CD14-positive monocyte (primary cell): ENCODE data around the gene MAPK1IP1L. TPM values are rescaled to one million over a fixed set of nuclear protein-coding genes. Genes with fewer than 3 reads are reported as not detected.
"Not testable (repeated sequence)": the region's sequence is repeated elsewhere in the genome, so short reads cannot be mapped to it uniquely, and the experiment has no call there.

ENCODE experiments used
- DNase-seq, 3 donors: peaks; one replicate each; pipeline ENCODE4 v3.0.0-alpha.2; 2011 to 2022
- H2AFZ ChIP-seq: 2 replicates; pipeline ENCODE4 v1.6.0; 2012; ENCODE audit warnings: mild to moderate bottlenecking, low read depth, low read length, inconsistent platforms; ENCODE audit not compliant: insufficient read depth, poor library complexity, severe bottlenecking
- H3K27ac ChIP-seq, 2 donors: 1 replicate in 1 of 2; 2 replicates in 1 of 2; pipeline ENCODE4 v1.5.1; 2012 to 2013; ENCODE audit warnings: low read length in 2 of 2, control low read depth in 1 of 2, inconsistent platforms in 1 of 2, low read depth in 1 of 2, mild to moderate bottlenecking in 1 of 2
- H3K27me3 ChIP-seq, 2 donors: one replicate each; pipeline versions ENCODE4 v1.6.0 to v1.6.1; 2011 to 2013; ENCODE audit warnings: low read length in 2 of 2; ENCODE audit not compliant: control insufficient read depth in 2 of 2, insufficient read depth in 2 of 2
- H3K36me3 ChIP-seq, 2 donors: replicated peaks in 1 of 2; 1 replicate in 1 of 2; 2 replicates in 1 of 2; pipeline versions ENCODE4 v1.5.1 to v1.6.1; 2012 to 2013; ENCODE audit warnings: low read length in 2 of 2, control low read depth in 1 of 2, inconsistent platforms in 1 of 2, mild to moderate bottlenecking in 1 of 2; ENCODE audit not compliant: insufficient read depth in 2 of 2, control insufficient read depth in 1 of 2
- H3K4me1 ChIP-seq, 2 donors: 1 replicate in 1 of 2; 2 replicates in 1 of 2; pipeline versions ENCODE4 v1.5.1 to v1.6.1; 2012 to 2013; ENCODE audit warnings: low read length in 2 of 2, control low read depth in 1 of 2, inconsistent platforms in 1 of 2, mild to moderate bottlenecking in 1 of 2, moderate library complexity in 1 of 2; ENCODE audit not compliant: insufficient read depth in 2 of 2, control insufficient read depth in 1 of 2
- H3K4me2 ChIP-seq: replicated peaks from 2 replicates; pipeline ENCODE3; 2012; ENCODE audit warnings: low read length, moderate library complexity, mild to moderate bottlenecking; ENCODE audit not compliant: poor library complexity, severe bottlenecking; ENCODE audit errors: extremely low read depth
- H3K4me3 ChIP-seq, 3 experiments: fragments of 200-600 bp in 1 of 3; sonication (generic) in 1 of 3; replicated peaks in 1 of 3; 1 replicate in 2 of 3; 2 replicates in 1 of 3; pipeline ENCODE4 v1.5.1; 2011 to 2013; ENCODE audit warnings: low read length in 3 of 3, mild to moderate bottlenecking in 3 of 3, control low read depth in 2 of 3, low read depth in 2 of 3, inconsistent platforms in 1 of 3, moderate library complexity in 1 of 3
- H3K79me2 ChIP-seq: 2 replicates; pipeline ENCODE4 v1.6.0; 2012; ENCODE audit warnings: mild to moderate bottlenecking, control low read depth, inconsistent platforms, low read length, moderate library complexity; ENCODE audit not compliant: insufficient read depth
- H3K9ac ChIP-seq: 2 replicates; pipeline ENCODE4 v1.6.0; 2017; ENCODE audit warnings: low read length, mild to moderate bottlenecking; ENCODE audit not compliant: insufficient read depth, poor library complexity, severe bottlenecking
- H3K9me3 ChIP-seq, 2 donors: replicated peaks in 1 of 2; 1 replicate in 1 of 2; 2 replicates in 1 of 2; pipeline versions ENCODE4 v1.5.1 to v1.6.1; 2012 to 2013; ENCODE audit warnings: low read length in 2 of 2, control low read depth in 1 of 2; ENCODE audit not compliant: control insufficient read depth in 1 of 2, insufficient read depth in 1 of 2
- H4K20me1 ChIP-seq: 2 replicates; pipeline ENCODE4 v1.6.0; 2012; ENCODE audit warnings: mild to moderate bottlenecking, low read length, control low read depth, moderate library complexity; ENCODE audit not compliant: insufficient read depth
- H3K27ac Mint-ChIP-seq, 7 donors: one replicate each; pipeline ENCODE4 v1.8.0; 2020; ENCODE audit warnings: mild to moderate bottlenecking in 7 of 7, mixed read lengths in 7 of 7, moderate library complexity in 6 of 7, inconsistent platforms in 2 of 7
- H3K27me3 Mint-ChIP-seq, 3 donors: one replicate each; pipeline ENCODE4 v1.8.0; 2021 to 2022; ENCODE audit warnings: low read depth in 3 of 3, mild to moderate bottlenecking in 3 of 3, mixed read lengths in 3 of 3, moderate library complexity in 3 of 3, inconsistent platforms in 1 of 3
- H3K36me3 Mint-ChIP-seq, 2 donors: one replicate each; pipeline ENCODE4 v1.8.0; 2020; ENCODE audit warnings: mixed read lengths in 2 of 2, inconsistent platforms in 1 of 2, mild to moderate bottlenecking in 1 of 2
- H3K4me1 Mint-ChIP-seq: one replicate; pipeline ENCODE4 v1.8.0; 2020; ENCODE audit warnings: mild to moderate bottlenecking, mixed read lengths
- H3K4me3 Mint-ChIP-seq, 2 donors: one replicate each; pipeline ENCODE4 v1.8.0; 2020; ENCODE audit warnings: mild to moderate bottlenecking in 2 of 2, mixed read lengths in 2 of 2, moderate library complexity in 1 of 2
- H3K9me3 Mint-ChIP-seq, 7 donors: one replicate each; pipeline ENCODE4 v1.8.0; 2020 to 2022; ENCODE audit warnings: mixed read lengths in 7 of 7, mild to moderate bottlenecking in 6 of 7, moderate library complexity in 6 of 7, inconsistent platforms in 2 of 7
- WGBS: methylation state at CpG from one replicate; pipeline ENCODE4 v1.1.5; 2013; ENCODE audit warnings: missing lambda C conversion rate; ENCODE audit not compliant: insufficient coverage; 5-methylcytosine and 5-hydroxymethylcytosine counted together
- intact Hi-C, 2 donors: fragments of 100-400 bp; cut with micrococcal nuclease; formaldehyde crosslinking; loops; one replicate each; pipeline versions ENCODE4 v1.15.0 to v1.15.1; 2023
- polyA plus RNA-seq, 3 donors: library from polyadenylated mRNA; depleted of rRNA in 1 of 3; unstranded in 2 of 3; stranded (reverse) in 1 of 3; fragments of 300-500 nt in 2 of 3; fragments of >200 nt in 1 of 3; fragmentation: Illumina TruSeq in 2 of 3; gene quantifications; 1 replicate in 2 of 3; 2 replicates in 1 of 3; pipeline ENCODE4 v1.2.3, GENCODE V29; 2012 to 2021
- TF ChIP-seq, protein P1 (sequence below): fragments of 200-600 bp; IDR thresholded peaks from one replicate; pipeline ENCODE4 v1.8.0; 2022; ENCODE audit warnings: antibody characterized with exemption, mild to moderate bottlenecking

The MAPK1IP1L gene
- polyA plus RNA-seq, 3 donors = 44.8 to 89.8 (median 67.8) TPM

DNA sequence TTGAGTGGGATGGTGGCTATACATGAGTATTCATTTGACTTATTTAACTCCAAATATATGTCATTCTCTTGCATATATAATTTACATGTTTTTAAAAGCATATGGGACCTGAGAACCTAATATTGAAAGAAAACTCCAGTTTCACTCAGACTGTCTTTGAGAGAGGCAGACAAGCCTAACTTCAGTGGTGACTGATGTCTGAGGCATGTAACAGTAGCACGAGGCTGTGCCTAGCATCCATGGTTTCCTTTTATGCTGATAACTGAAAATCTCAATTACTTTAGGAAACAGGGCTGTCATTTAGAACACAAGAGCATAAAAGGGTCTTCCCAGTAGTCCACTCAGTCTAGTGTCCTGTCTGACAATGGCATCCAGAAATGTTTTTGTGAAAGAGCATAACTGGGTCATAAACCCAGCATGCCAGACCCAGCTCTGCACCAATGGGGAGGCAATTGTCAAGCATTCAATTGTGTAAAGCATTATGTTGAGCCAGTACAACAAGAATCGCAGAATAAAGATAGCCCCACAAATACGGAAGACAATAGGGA is 24.3 kb downstream of the MAPK1IP1L start:
- peaks cover 0 to 2% (median 0%) of the 10 kb centered on the region in 7 donors for H3K9me3 Mint-ChIP-seq
- H3K4me1 Mint-ChIP-seq = peaks cover 40% of the 10 kb centered on the region
- H3K36me3 Mint-ChIP-seq = no peaks in the 10 kb centered on the region
- H3K4me3 ChIP-seq = no peak overlapping the region
- no peak overlapping the region for H3K27ac ChIP-seq
- H3K4me3 Mint-ChIP-seq = no peak overlapping the region
- 94% methylated on average over 2 of the region's 3 CpGs for WGBS
- peaks cover 0 to 6% of the 10 kb centered on the region in 2 donors for H3K27me3 ChIP-seq
- peaks cover 20 to 21% of the 10 kb centered on the region in 2 donors for H3K4me1 ChIP-seq
- H3K9ac ChIP-seq = no peak overlapping the region
- no peak overlapping the region for H2AFZ ChIP-seq
- H3K9me3 ChIP-seq = no peaks in the 10 kb centered on the region
- TF ChIP-seq, protein P1, sequence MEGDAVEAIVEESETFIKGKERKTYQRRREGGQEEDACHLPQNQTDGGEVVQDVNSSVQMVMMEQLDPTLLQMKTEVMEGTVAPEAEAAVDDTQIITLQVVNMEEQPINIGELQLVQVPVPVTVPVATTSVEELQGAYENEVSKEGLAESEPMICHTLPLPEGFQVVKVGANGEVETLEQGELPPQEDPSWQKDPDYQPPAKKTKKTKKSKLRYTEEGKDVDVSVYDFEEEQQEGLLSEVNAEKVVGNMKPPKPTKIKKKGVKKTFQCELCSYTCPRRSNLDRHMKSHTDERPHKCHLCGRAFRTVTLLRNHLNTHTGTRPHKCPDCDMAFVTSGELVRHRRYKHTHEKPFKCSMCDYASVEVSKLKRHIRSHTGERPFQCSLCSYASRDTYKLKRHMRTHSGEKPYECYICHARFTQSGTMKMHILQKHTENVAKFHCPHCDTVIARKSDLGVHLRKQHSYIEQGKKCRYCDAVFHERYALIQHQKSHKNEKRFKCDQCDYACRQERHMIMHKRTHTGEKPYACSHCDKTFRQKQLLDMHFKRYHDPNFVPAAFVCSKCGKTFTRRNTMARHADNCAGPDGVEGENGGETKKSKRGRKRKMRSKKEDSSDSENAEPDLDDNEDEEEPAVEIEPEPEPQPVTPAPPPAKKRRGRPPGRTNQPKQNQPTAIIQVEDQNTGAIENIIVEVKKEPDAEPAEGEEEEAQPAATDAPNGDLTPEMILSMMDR = no peak
- no peak overlapping the region for H3K4me2 ChIP-seq
- no peaks in the 10 kb centered on the region for H3K36me3 ChIP-seq
- H3K27ac Mint-ChIP-seq = peak overlapping the region in 1 of 7 donors; percentile 15
- intact Hi-C loops = no loop called here
- peaks cover 1 to 9% (median 9%) of the 10 kb centered on the region in 3 donors for H3K27me3 Mint-ChIP-seq
- no peaks in the 10 kb centered on the region for H3K79me2 ChIP-seq
- no peak for DNase-seq
- no peaks in the 10 kb centered on the region for H4K20me1 ChIP-seq

DNA sequence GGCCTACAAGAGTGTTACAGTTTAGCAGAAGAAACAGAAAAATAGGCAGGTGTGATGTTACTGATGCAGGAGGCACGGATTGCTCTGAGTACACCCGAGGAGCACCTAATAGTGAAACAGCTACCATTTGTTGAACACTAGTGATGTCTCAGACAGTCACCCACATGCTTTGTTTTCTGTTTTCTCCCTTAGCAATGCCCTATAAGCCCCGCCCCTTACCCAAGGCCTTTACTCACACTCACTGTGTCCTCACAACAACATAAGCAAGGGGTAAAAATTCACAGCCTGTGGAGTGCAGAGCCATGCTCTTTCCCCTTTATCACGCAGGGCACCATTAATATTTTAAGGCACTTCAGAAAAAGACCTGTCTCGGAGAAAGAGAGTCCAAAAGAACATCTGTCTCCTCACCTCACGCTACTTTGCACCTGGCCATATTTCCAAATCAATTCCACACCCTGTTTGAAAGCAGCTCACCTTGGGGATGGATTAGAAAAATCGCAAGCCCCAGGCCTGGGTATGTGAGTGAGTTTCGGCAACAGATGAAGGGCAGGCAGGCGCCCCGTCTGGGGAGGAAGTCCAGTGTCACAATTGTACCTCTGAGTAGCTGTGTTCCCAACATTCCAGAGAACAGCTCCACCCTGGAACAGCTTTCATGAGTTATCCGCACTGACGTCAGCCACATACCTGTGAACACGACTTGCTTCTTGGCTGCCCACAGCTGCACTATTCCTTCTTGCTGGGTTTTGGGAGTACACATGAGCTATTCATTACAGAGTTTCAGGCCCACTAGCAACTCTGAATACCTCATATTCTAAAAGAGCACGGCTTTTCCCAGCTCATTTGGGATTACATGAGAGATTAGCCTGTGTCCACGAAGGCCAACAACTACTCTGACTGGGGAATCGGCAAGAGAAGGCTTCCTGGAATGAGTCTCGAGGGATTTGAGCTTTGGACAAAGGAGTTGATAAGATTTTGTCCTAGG is 26.0 kb downstream of the MAPK1IP1L start:
- no peak overlapping the region for H3K4me3 ChIP-seq
- Mint-ChIP-seq H3K4me3 (no peak overlapping the region), H3K36me3 (no peaks in the 10 kb centered on the region), H3K4me1 (peaks cover 26% of the 10 kb centered on the region), H3K27ac (peak overlapping the region in 1 of 7 donors; percentile 1), H3K9me3 (no peaks in the 10 kb centered on the region), H3K27me3 (peaks cover 0 to 4% (median 3%) of the 10 kb centered on the region in 3 donors)
- TF ChIP-seq, protein P1 = no peak
- no peaks in the 10 kb centered on the region for H3K36me3 ChIP-seq
- H2AFZ ChIP-seq = peak overlapping the region; percentile 34
- 94% methylated on average over 11 of the region's 17 CpGs for WGBS
- intact Hi-C loops = no loop called here
- no peak overlapping the region for H3K4me2 ChIP-seq
- peaks cover 16 to 18% of the 10 kb centered on the region in 2 donors for H3K4me1 ChIP-seq
- H3K79me2 ChIP-seq = no peaks in the 10 kb centered on the region
- H3K27ac ChIP-seq = no peak overlapping the region
- no peaks in the 10 kb centered on the region for H3K9me3 ChIP-seq
- H3K27me3 ChIP-seq = peaks cover 0 to 4% of the 10 kb centered on the region in 2 donors
- H3K9ac ChIP-seq = no peak overlapping the region
- DNase-seq = peak in 2 of 3 donors; percentile 12 to 41
- no peaks in the 10 kb centered on the region for H4K20me1 ChIP-seq

DNA sequence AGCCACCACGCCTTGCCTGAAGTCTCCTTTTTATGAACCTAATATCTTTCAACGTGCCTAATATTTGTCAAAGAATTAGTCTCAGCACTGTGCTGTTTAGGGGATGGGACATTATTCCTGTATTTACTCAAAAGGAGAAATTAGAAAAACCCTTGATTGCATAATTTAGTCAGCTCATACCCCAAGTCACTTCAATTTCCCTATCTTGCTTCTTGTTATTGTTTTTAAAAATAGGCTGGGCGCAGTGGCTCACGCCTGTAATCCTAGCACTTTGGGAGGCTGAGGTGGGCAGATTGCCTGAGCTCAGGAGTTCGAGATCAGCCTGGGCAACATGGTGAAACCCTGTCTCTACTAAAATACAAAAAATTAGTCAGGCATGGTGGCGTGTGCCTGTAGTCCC is 28.5 kb downstream of the MAPK1IP1L start:
- H3K27me3 ChIP-seq, H3K36me3 ChIP-seq, H3K27me3 Mint-ChIP-seq, H3K9me3 Mint-ChIP-seq, H4K20me1 ChIP-seq, intact Hi-C loops, H2AFZ ChIP-seq, H3K79me2 ChIP-seq, H3K36me3 Mint-ChIP-seq, H3K9ac ChIP-seq, H3K9me3 ChIP-seq: not testable (repeated sequence)
- H3K4me2 ChIP-seq = peak overlapping the region; percentile 19
- peak; percentile 38 to 81 (median 68) for DNase-seq
- peak overlapping the region; percentile 40 to 45 for H3K27ac ChIP-seq
- peaks cover 24 to 26% of the 10 kb centered on the region in 2 donors for H3K4me1 ChIP-seq
- Mint-ChIP-seq H3K27ac (peak overlapping the region; percentile 58 to 92 (median 78)), H3K4me1 (peaks cover 27% of the 10 kb centered on the region), H3K4me3 (peak overlapping the region in 1 of 2 donors; percentile 48)
- H3K4me3 ChIP-seq = peak overlapping the region in 1 of 3 experiments; percentile 20
- WGBS = no CpG with 5 or more reads among the region's 6 CpGs
